ENCODE results near the gene DAGLA.

The DAGLA gene

DNA sequence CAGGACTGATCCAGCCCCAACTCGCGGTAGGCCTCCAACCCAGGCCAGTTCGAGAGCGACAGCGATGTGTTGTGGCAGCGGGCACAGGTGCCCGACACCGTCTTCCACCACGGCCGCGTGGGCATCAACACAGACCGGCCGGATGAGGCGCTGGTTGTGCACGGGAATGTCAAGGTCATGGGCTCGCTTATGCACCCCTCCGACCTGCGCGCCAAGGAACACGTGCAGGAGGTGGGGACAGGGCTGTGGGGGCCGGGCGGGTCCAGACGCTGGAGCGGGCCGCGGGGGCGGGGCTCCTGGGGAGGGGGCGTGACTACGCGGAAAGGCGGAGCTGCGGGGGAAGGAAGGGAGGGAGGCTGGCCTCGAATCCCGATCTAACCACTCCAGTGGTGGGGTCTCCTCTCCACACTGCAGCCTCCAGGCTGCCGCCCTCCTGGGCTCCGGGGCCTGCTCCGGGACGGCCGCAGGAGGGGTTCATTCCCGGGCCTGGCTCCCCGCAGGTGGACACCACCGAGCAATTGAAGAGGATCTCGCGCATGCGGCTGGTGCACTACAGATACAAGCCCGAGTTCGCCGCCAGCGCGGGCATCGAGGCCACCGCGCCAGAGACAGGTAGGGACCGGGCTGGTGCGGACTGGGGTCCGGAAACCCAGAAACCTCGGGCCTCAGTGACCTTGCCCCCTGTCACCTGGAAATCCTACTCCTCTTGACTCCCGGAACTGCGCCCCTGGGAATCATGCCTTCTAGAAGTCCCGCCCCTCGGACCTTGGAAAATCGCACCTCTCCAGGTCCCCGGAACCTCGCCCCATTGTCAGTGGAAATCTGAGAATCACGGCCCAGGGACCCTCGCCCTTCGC is 97.3 kb downstream of the DAGLA start:
- H3K36me3 ChIP-seq (ENCODE audit: insufficient read depth) = no peaks in the 10 kb centered on the region
- H3K27me3 ChIP-seq (ENCODE audit: insufficient read depth, low read depth) = no peaks in the 10 kb centered on the region
- no peak overlapping the region for H3K4me3 ChIP-seq (IDR thresholded peaks at IDR 0.05; ENCODE audit: insufficient read depth, low read depth, low read length)
- no peaks in the 10 kb centered on the region for H3K79me2 ChIP-seq (ENCODE audit: insufficient read depth, low read depth)
- no peak overlapping the region for H3K27ac ChIP-seq
- peak overlapping the region; percentile 45 for H3K4me2 ChIP-seq
- H2AFZ ChIP-seq (ENCODE audit: low read depth) = peak overlapping the region; percentile 73
- TF ChIP-seq, protein P1, sequence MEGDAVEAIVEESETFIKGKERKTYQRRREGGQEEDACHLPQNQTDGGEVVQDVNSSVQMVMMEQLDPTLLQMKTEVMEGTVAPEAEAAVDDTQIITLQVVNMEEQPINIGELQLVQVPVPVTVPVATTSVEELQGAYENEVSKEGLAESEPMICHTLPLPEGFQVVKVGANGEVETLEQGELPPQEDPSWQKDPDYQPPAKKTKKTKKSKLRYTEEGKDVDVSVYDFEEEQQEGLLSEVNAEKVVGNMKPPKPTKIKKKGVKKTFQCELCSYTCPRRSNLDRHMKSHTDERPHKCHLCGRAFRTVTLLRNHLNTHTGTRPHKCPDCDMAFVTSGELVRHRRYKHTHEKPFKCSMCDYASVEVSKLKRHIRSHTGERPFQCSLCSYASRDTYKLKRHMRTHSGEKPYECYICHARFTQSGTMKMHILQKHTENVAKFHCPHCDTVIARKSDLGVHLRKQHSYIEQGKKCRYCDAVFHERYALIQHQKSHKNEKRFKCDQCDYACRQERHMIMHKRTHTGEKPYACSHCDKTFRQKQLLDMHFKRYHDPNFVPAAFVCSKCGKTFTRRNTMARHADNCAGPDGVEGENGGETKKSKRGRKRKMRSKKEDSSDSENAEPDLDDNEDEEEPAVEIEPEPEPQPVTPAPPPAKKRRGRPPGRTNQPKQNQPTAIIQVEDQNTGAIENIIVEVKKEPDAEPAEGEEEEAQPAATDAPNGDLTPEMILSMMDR (conservative IDR thresholded peaks at IDR 0.05; ENCODE audit: low read depth, low read length) = no peak
- no peak overlapping the region for H3K9ac ChIP-seq
- H3K4me1 ChIP-seq (ENCODE audit: low read depth, poor library complexity, severe bottlenecking) = peaks cover 7% of the 10 kb centered on the region
- no peaks in the 10 kb centered on the region for H4K20me1 ChIP-seq (ENCODE audit: insufficient read depth)

DNA sequence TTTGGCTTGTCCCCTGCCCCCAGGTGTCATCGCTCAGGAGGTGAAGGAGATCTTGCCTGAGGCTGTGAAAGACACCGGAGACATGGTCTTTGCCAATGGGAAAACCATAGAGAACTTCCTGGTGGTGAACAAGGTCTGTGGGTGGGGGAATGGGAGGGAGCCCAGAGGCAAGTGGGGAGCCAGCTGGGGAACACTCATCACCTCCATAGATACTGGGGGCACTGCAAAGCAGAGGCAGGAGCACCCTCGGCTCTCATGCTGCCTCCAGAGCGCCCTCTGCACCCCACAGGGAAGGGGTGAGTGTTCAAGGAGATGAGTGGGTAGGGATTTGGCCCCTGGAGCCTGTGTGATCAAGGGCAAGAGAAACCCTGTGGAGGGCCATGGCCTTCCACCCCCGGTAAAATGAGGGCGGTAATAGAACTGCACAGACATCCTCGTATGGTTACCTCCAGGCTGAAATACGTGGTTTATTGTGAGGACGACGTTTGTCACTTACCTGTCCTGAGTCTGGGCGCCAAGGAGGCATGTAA is 98.2 kb downstream of the DAGLA start:
- Histone ChIP-seq H3K79me2 (ENCODE audit: insufficient read depth, low read depth) (no peaks in the 10 kb centered on the region), H3K4me2 (no peak overlapping the region), H2AFZ (ENCODE audit: low read depth) (no peak overlapping the region), H3K27ac (no peak overlapping the region), H4K20me1 (ENCODE audit: insufficient read depth) (no peaks in the 10 kb centered on the region), H3K4me1 (ENCODE audit: low read depth, poor library complexity, severe bottlenecking) (peaks cover 7% of the 10 kb centered on the region), H3K4me3 (IDR thresholded peaks at IDR 0.05; ENCODE audit: insufficient read depth, low read depth, low read length) (no peak overlapping the region), H3K36me3 (ENCODE audit: insufficient read depth) (no peaks in the 10 kb centered on the region), H3K9ac (no peak overlapping the region), H3K27me3 (ENCODE audit: insufficient read depth, low read depth) (no peaks in the 10 kb centered on the region)
- TF ChIP-seq, protein P1 (conservative IDR thresholded peaks at IDR 0.05; ENCODE audit: low read depth, low read length) = no peak

DNA sequence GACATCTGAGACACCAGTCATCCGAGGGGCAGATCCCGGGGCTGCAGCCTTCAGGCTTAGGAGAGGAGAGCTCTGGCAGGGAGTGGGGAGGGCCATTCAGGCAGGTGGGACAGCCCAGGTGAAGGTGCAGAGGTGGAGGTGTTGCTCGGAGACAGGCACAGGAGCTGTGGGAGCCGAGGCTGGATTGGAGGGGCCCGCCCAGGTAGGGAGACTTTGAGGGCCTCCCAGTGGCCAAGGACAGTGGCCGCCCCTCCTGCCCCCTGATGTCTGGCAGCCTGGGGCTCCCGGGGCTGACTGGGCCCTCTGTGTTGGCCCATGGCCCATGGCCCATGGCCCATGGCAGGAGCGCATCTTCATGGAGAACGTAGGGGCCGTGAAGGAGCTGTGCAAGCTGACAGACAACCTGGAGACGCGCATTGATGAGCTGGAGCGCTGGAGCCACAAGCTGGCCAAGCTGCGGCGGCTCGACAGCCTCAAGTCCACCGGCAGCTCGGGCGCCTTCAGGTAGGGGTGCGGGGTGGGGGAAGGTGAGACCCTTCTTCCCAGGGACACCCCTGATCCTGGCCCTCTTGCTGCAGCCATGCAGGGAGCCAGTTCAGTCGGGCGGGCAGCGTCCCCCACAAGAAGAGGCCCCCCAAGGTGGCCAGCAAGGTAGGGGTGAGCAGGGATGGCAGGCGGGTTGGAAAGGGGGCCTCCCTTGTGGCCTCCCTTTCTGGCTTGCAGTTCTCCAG is 98.9 kb downstream of the DAGLA start:
- Histone ChIP-seq H3K9ac (no peak overlapping the region), H3K36me3 (ENCODE audit: insufficient read depth) (no peaks in the 10 kb centered on the region)

More for the DNA sequence above, 98.9 kb downstream of the DAGLA start:
- no peaks in the 10 kb centered on the region for H3K79me2 ChIP-seq (ENCODE audit: insufficient read depth, low read depth)
- H3K4me2 ChIP-seq = no peak overlapping the region
- H3K4me1 ChIP-seq (ENCODE audit: low read depth, poor library complexity, severe bottlenecking) = peaks cover 7% of the 10 kb centered on the region
- TF ChIP-seq, protein P1 (conservative IDR thresholded peaks at IDR 0.05; ENCODE audit: low read depth, low read length) = no peak
- no peak overlapping the region for H3K27ac ChIP-seq
- no peaks in the 10 kb centered on the region for H3K27me3 ChIP-seq (ENCODE audit: insufficient read depth, low read depth)
- H4K20me1 ChIP-seq (ENCODE audit: insufficient read depth) = no peaks in the 10 kb centered on the region
- no peak overlapping the region for H2AFZ ChIP-seq (ENCODE audit: low read depth)
- H3K4me3 ChIP-seq (IDR thresholded peaks at IDR 0.05; ENCODE audit: insufficient read depth, low read depth, low read length) = no peak overlapping the region

Data from KMS-11 (cell line).